KMS-11 (cell line): ENCODE measurements around the gene LMNTD2.

ENCODE experiments used
- H2AFZ ChIP-seq: fragments of 200-600 bp; sonication (generic); 2 replicates; pipeline ENCODE4 v1.6.1; 2016; ENCODE audit warnings: antibody characterized with exemption, mixed run types, low read depth
- H3K27ac ChIP-seq: fragments of 200-600 bp; sonication (generic); 2 replicates; pipeline ENCODE4 v1.6.1; 2016; ENCODE audit warnings: mild to moderate bottlenecking, mixed run types
- H3K27me3 ChIP-seq: fragments of 200-600 bp; sonication (generic); 2 replicates; pipeline ENCODE4 v1.6.1; 2017; ENCODE audit warnings: mild to moderate bottlenecking, low read depth, mixed run types, moderate library complexity; ENCODE audit not compliant: insufficient read depth
- H3K36me3 ChIP-seq: fragments of 200-600 bp; sonication (generic); 2 replicates; pipeline ENCODE4 v1.6.1; 2017; ENCODE audit warnings: mild to moderate bottlenecking, mixed run types; ENCODE audit not compliant: insufficient read depth
- H3K4me1 ChIP-seq: fragments of 200-600 bp; sonication (generic); 2 replicates; pipeline ENCODE4 v1.6.1; 2016; ENCODE audit warnings: mild to moderate bottlenecking, low read depth, mixed run types; ENCODE audit not compliant: poor library complexity, severe bottlenecking
- H3K4me2 ChIP-seq: fragments of 200-600 bp; sonication (generic); 2 replicates; pipeline ENCODE4 v1.7.0; 2016; ENCODE audit warnings: mild to moderate bottlenecking, mixed run types
- H3K4me3 ChIP-seq: fragments of 200-600 bp; sonication (generic); IDR thresholded peaks from 2 replicates; pipeline ENCODE4 v1.6.1; 2017; ENCODE audit warnings: low read depth, low read length, mixed read lengths; ENCODE audit not compliant: insufficient read depth
- H3K79me2 ChIP-seq: fragments of 200-600 bp; sonication (generic); 2 replicates; pipeline ENCODE4 v1.6.1; 2016; ENCODE audit warnings: low read depth, mixed run types; ENCODE audit not compliant: insufficient read depth
- H3K9ac ChIP-seq: fragments of 200-600 bp; sonication (generic); 2 replicates; pipeline ENCODE4 v1.6.1; 2016; ENCODE audit warnings: mild to moderate bottlenecking, mixed run types
- H4K20me1 ChIP-seq: fragments of 200-600 bp; sonication (generic); 2 replicates; pipeline ENCODE4 v1.6.1; 2016; ENCODE audit warnings: mild to moderate bottlenecking, mixed run types; ENCODE audit not compliant: insufficient read depth
- CTCF ChIP-seq: fragments of 200-600 bp; sonication (generic); conservative IDR thresholded peaks from 2 replicates; pipeline ENCODE4 v1.6.1; 2017; ENCODE audit warnings: low read depth, mild to moderate bottlenecking, antibody characterized with exemption, low read length, moderate library complexity, mixed read lengths

LMNTD2 gene

GRCh38 chr11:553988-554340 lies 6.6 kb downstream of the LMNTD2 start:
- Histone ChIP-seq H3K4me1 (peaks cover 8% of the 10 kb centered on the region), H3K79me2 (no peaks in the 10 kb centered on the region), H3K36me3 (no peaks in the 10 kb centered on the region), H2AFZ (no peak overlapping the region), H3K27ac (no peak overlapping the region), H3K4me2 (no peak overlapping the region; the same call in 1 of the 2 replicates), H4K20me1 (no peaks in the 10 kb centered on the region), H3K4me3 (no peak overlapping the region), H3K27me3 (no peaks in the 10 kb centered on the region; the same call in 1 of the 2 replicates), H3K9ac (no peak overlapping the region)
- TF ChIP-seq CTCF: no peak

- no peak overlapping the region for H3K9ac ChIP-seq
- no peaks in the 10 kb centered on the region for H3K79me2 ChIP-seq
- no peak overlapping the region for H3K4me2 ChIP-seq
- H3K36me3 ChIP-seq: no peaks in the 10 kb centered on the region
- no peak overlapping the region for H3K4me3 ChIP-seq
- H3K27me3 ChIP-seq: no peaks in the 10 kb centered on the region; the same call in 1 of the 2 replicates
- no peaks in the 10 kb centered on the region for H4K20me1 ChIP-seq
- H3K4me1 ChIP-seq: peaks cover 8% of the 10 kb centered on the region
- TF ChIP-seq CTCF: no peak
- H2AFZ ChIP-seq: no peak overlapping the region
- H3K27ac ChIP-seq: no peak overlapping the region
Measured at GRCh38 chr11:553083-553987, 7.2 kb downstream of the LMNTD2 start.

- no peaks in the 10 kb centered on the region for H3K27me3 ChIP-seq
- H3K79me2 ChIP-seq: no peaks in the 10 kb centered on the region
- no peak overlapping the region for H2AFZ ChIP-seq
- H3K9ac ChIP-seq: no peak overlapping the region
- no peak overlapping the region for H3K4me2 ChIP-seq
- no peak for TF ChIP-seq CTCF
- no peaks in the 10 kb centered on the region for H4K20me1 ChIP-seq
- H3K4me1 ChIP-seq: peaks cover 8% of the 10 kb centered on the region
- H3K4me3 ChIP-seq: no peak overlapping the region
- no peaks in the 10 kb centered on the region for H3K36me3 ChIP-seq
- H3K27ac ChIP-seq: no peak overlapping the region
Measured at GRCh38 chr11:551596-551995, 8.9 kb downstream of the LMNTD2 start.

- no peak overlapping the region for H3K4me3 ChIP-seq
- no peaks in the 10 kb centered on the region for H3K36me3 ChIP-seq
- peaks cover 8% of the 10 kb centered on the region for H3K4me1 ChIP-seq
- no peak for TF ChIP-seq CTCF
- no peaks in the 10 kb centered on the region for H3K79me2 ChIP-seq
- H3K9ac ChIP-seq: no peak overlapping the region
- no peaks in the 10 kb centered on the region for H4K20me1 ChIP-seq
- no peak overlapping the region for H3K4me2 ChIP-seq
- no peaks in the 10 kb centered on the region for H3K27me3 ChIP-seq
- H2AFZ ChIP-seq: no peak overlapping the region
- no peak overlapping the region for H3K27ac ChIP-seq
Measured at GRCh38 chr11:551131-551530, 9.4 kb downstream of the LMNTD2 start.
